BLaER1 (cell line): ENCODE data around the gene RYR1.
A peak's percentile ranks its signal among the peaks of the same experiment; 100 is the strongest.
"Not testable (repeated sequence)": the region's sequence is repeated elsewhere in the genome, so short reads cannot be mapped to it uniquely, and the experiment has no call there.

Source experiments
- H3K27ac ChIP-seq: shearing (Covaris generic); formaldehyde crosslinking; 2 replicates; pipeline ENCODE4 v1.8.1; 2022
- H3K27me3 ChIP-seq: shearing (Covaris generic); formaldehyde crosslinking; 2 replicates; pipeline ENCODE4 v1.8.1; 2022
- H3K36me3 ChIP-seq: shearing (Covaris generic); formaldehyde crosslinking; 2 replicates; pipeline ENCODE4 v1.8.1; 2022
- H3K4me1 ChIP-seq: shearing (Covaris generic); formaldehyde crosslinking; 2 replicates; pipeline ENCODE4 v1.8.1; 2022
- H3K4me2 ChIP-seq: shearing (Covaris generic); formaldehyde crosslinking; 2 replicates; pipeline ENCODE4 v1.8.1; 2022
- H3K4me3 ChIP-seq: shearing (Covaris generic); formaldehyde crosslinking; 2 replicates; pipeline ENCODE4 v1.8.1; 2022
- H3K9ac ChIP-seq: shearing (Covaris generic); formaldehyde crosslinking; 2 replicates; pipeline ENCODE4 v1.8.1; 2022
- H3K9me3 ChIP-seq: shearing (Covaris generic); formaldehyde crosslinking; 2 replicates; pipeline ENCODE4 v1.8.1; 2022
- H4K20me1 ChIP-seq: shearing (Covaris generic); formaldehyde crosslinking; 2 replicates; pipeline ENCODE4 v1.8.1; 2022
- Cebpa-rat ChIP-seq: shearing (Covaris generic); IDR thresholded peaks from 2 replicates; pipeline ENCODE4 v1.8.1; 2022

RYR1 gene

GRCh38 chr19:38399537-38399936 is 34.0 kb upstream of the RYR1 start:
- no peak overlapping the region for H3K27ac ChIP-seq
- H3K27me3 ChIP-seq: peaks cover 42% of the 10 kb centered on the region
- H3K9ac ChIP-seq: no peak overlapping the region
- H3K4me3 ChIP-seq: no peak overlapping the region
- peaks cover 15% of the 10 kb centered on the region for H3K4me1 ChIP-seq
- peaks cover 20% of the 10 kb centered on the region for H3K9me3 ChIP-seq
- no peak for TF ChIP-seq Cebpa-rat
- H4K20me1 ChIP-seq: peaks cover 5% of the 10 kb centered on the region; the same call in 1 of the 2 replicates
- H3K4me2 ChIP-seq: no peak overlapping the region
- H3K36me3 ChIP-seq: no peaks in the 10 kb centered on the region

- H3K36me3 ChIP-seq: peaks cover 8% of the 10 kb centered on the region; the same call in 1 of the 2 replicates
- no peak overlapping the region for H3K27ac ChIP-seq
- no peaks in the 10 kb centered on the region for H4K20me1 ChIP-seq
- H3K27me3 ChIP-seq: peaks cover 33% of the 10 kb centered on the region
- H3K4me1 ChIP-seq: peaks cover 15% of the 10 kb centered on the region
- peaks cover 12% of the 10 kb centered on the region for H3K9me3 ChIP-seq
- no peak overlapping the region for H3K4me3 ChIP-seq
- no peak overlapping the region for H3K9ac ChIP-seq
- no peak overlapping the region for H3K4me2 ChIP-seq
- no peak for TF ChIP-seq Cebpa-rat
These were observed 33.1 kb upstream of the RYR1 start for GRCh38 chr19:38400361-38400760.

DNA sequence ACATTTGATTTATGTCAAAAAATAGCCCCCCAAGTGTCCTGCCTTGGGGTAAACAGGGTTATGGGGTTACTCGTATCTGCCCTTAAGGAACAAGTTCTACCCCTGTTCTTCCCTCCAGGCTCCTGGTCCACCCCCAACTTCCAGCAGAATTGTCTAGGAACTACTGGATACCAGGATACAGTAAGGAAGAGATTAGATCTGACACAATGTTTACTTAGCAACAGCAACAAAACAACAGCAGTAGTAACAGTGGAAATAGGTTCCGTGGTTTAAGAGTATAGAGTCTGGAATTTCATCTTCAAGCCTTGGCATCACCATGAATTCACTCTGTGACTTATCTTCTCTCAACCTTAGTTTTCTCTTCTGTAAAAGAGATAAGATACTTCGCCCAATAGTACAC is 32.3 kb upstream of the RYR1 start:
- Histone ChIP-seq H3K27me3 (peaks cover 26% of the 10 kb centered on the region), H3K4me2 (no peak overlapping the region), H3K27ac (no peak overlapping the region), H4K20me1 (no peaks in the 10 kb centered on the region), H3K36me3 (peaks cover 12% of the 10 kb centered on the region; the same call in 1 of the 2 replicates), H3K4me3 (no peak overlapping the region), H3K4me1 (peaks cover 15% of the 10 kb centered on the region), H3K9ac (no peak overlapping the region), H3K9me3 (peaks cover 4% of the 10 kb centered on the region)
- TF ChIP-seq Cebpa-rat: no peak

- H3K27ac ChIP-seq: no peak overlapping the region
- TF ChIP-seq Cebpa-rat: no peak
- H3K9me3 ChIP-seq: no peaks in the 10 kb centered on the region
- H3K4me1 ChIP-seq: peaks cover 15% of the 10 kb centered on the region
- H3K36me3 ChIP-seq: peaks cover 26% of the 10 kb centered on the region
- H3K27me3 ChIP-seq: peaks cover 11% of the 10 kb centered on the region
- H3K4me2 ChIP-seq: peak overlapping the region; percentile 75
- no peak overlapping the region for H3K9ac ChIP-seq
- no peaks in the 10 kb centered on the region for H4K20me1 ChIP-seq
- H3K4me3 ChIP-seq: peak overlapping the region; percentile 53; the same call in 1 of the 2 replicates
These were observed 30.9 kb upstream of the RYR1 start for GRCh38 chr19:38402623-38402966.

- Histone ChIP-seq H3K9me3 (no peaks in the 10 kb centered on the region), H3K27me3 (peaks cover 6% of the 10 kb centered on the region; the same call in 1 of the 2 replicates), H3K4me3 (peak within 1 kb of the TSS; percentile 83), H3K9ac (peak within 1 kb of the TSS; percentile 76), H3K27ac (peak within 1 kb of the TSS; percentile 69), H3K36me3 (peaks cover 26% of the 10 kb centered on the region), H3K4me1 (peaks cover 15% of the 10 kb centered on the region), H4K20me1 (no peaks in the 10 kb centered on the region), H3K4me2 (peak within 1 kb of the TSS; percentile 96)
- TF ChIP-seq Cebpa-rat: no peak
These were observed 30.4 kb upstream of the RYR1 start, which contains the start of gene FAM98C for GRCh38 chr19:38402967-38403674. TSS of gene FAM98C (plus strand) at chr19:38403093. CDS start at chr19:38403154, 61 bp downstream.

DNA sequence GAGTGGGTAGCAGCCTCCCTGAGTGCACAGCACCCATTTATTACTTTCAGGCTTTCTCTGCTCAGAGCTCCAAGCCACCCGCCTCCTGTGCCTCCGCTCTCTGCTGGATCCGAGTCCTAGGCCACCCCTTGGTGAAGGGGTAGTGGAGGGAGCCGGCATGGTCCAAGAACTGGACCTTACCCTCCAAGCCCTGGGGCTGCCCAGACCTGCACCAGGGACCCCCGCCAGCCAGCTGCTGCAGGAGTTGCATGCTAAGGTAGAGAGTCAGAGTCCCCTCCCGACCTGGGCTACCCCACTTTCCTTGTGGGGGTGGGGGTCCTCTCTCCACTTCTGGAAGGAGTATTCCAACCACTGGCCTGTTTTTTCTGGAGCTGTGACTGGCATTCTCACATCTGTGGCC is 28.6 kb upstream of the RYR1 start:
- H3K9me3 ChIP-seq: no peaks in the 10 kb centered on the region
- H3K4me3 ChIP-seq: no peak overlapping the region
- no peak for TF ChIP-seq Cebpa-rat
- peaks cover 26% of the 10 kb centered on the region for H3K36me3 ChIP-seq
- no peak overlapping the region for H3K27ac ChIP-seq
- H3K4me2 ChIP-seq: no peak overlapping the region
- peaks cover 15% of the 10 kb centered on the region for H3K4me1 ChIP-seq
- no peaks in the 10 kb centered on the region for H3K27me3 ChIP-seq
- H3K9ac ChIP-seq: no peak overlapping the region
- H4K20me1 ChIP-seq: no peaks in the 10 kb centered on the region

DNA sequence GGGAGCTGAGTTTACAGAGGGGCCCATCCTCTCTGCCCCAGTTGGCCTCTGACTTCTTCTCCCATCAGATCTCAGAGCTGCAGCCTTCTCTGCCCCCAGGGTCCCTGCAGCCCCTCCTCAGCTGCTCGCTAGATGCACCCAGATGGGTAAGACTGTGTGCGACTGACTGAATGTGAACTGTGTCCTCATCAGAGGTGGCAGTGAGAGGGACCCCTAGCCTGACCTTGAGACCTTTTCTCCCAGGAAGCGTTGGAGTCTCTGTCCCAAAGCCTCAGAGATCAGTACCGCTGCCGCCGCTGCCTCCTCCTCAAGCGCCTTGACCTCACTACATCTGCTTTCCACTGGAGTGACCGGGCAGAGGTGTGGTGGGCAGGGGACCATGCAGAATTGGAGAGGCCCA is 28.2 kb upstream of the RYR1 start:
- no peak overlapping the region for H3K27ac ChIP-seq

GRCh38 chr19:38409631-38410133 is 23.8 kb upstream of the RYR1 start:
- H3K27ac ChIP-seq: no peak overlapping the region
- no peak overlapping the region for H3K9ac ChIP-seq
- H3K4me2 ChIP-seq: no peak overlapping the region
- no peaks in the 10 kb centered on the region for H3K9me3 ChIP-seq
- no peaks in the 10 kb centered on the region for H3K27me3 ChIP-seq
- TF ChIP-seq Cebpa-rat: no peak
- H3K4me1 ChIP-seq: no peaks in the 10 kb centered on the region
- no peaks in the 10 kb centered on the region for H4K20me1 ChIP-seq
- H3K36me3 ChIP-seq: peaks cover 24% of the 10 kb centered on the region
- no peak overlapping the region for H3K4me3 ChIP-seq

More for the DNA sequence above, 28.2 kb upstream of the RYR1 start:
- Histone ChIP-seq H3K36me3 (peaks cover 26% of the 10 kb centered on the region), H3K4me1 (peaks cover 15% of the 10 kb centered on the region), H3K4me3 (no peak overlapping the region), H3K4me2 (no peak overlapping the region), H3K9ac (no peak overlapping the region), H3K9me3 (no peaks in the 10 kb centered on the region), H3K27me3 (no peaks in the 10 kb centered on the region), H4K20me1 (no peaks in the 10 kb centered on the region)
- TF ChIP-seq Cebpa-rat: no peak

DNA sequence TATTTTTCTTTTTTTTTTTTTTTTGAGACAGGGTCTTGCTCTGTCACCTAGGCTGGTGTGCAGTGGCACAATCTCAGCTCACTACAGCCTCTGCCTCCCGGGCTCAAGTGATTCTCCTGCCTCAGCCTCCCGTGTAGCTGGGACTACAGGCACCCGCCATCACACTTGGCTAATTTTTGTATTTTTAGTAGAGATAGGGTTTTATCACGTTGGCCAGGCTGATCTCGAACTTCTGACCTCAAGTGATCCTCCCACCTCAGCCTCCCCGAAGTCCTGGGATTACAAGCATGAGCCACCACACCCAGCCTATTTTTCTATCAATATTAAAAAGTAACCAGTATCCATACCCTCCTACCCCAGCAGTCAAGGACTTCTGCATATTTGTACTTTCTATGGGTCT is 23.1 kb upstream of the RYR1 start:
- H3K4me1 ChIP-seq, H3K27ac ChIP-seq, H3K27me3 ChIP-seq, H3K9me3 ChIP-seq, H3K4me2 ChIP-seq, H3K9ac ChIP-seq, H4K20me1 ChIP-seq, H3K4me3 ChIP-seq: not testable (repeated sequence)
- H3K36me3 ChIP-seq: peaks cover 17% of the 10 kb centered on the region

GRCh38 chr19:38411041-38411712 is 22.3 kb upstream of the RYR1 start:
- H4K20me1 ChIP-seq: no peaks in the 10 kb centered on the region

GRCh38 chr19:38411898-38412297 is 21.6 kb upstream of the RYR1 start:
- not testable (repeated sequence) for H3K27ac ChIP-seq, H3K27me3 ChIP-seq, H4K20me1 ChIP-seq, H3K9ac ChIP-seq, H3K36me3 ChIP-seq, H3K9me3 ChIP-seq, H3K4me1 ChIP-seq, H3K4me2 ChIP-seq, H3K4me3 ChIP-seq

More at GRCh38 chr19:38411041-38411712, 22.3 kb upstream of the RYR1 start:
- Histone ChIP-seq H3K27ac (no peak overlapping the region), H3K9me3 (no peaks in the 10 kb centered on the region), H3K27me3 (no peaks in the 10 kb centered on the region), H3K4me2 (no peak overlapping the region), H3K4me3 (no peak overlapping the region), H3K4me1 (no peaks in the 10 kb centered on the region), H3K36me3 (peaks cover 13% of the 10 kb centered on the region), H3K9ac (no peak overlapping the region)
- TF ChIP-seq Cebpa-rat: no peak
